ENCODE results near the gene FAM98A. TPM values are rescaled to one million over a fixed set of nuclear protein-coding genes. Genes with fewer than 3 reads are reported as not detected.

FAM98A gene
- total and polyA plus RNA-seq, 4 donors, result 6.8 to 58.1 (median 33.7) TPM

DNA sequence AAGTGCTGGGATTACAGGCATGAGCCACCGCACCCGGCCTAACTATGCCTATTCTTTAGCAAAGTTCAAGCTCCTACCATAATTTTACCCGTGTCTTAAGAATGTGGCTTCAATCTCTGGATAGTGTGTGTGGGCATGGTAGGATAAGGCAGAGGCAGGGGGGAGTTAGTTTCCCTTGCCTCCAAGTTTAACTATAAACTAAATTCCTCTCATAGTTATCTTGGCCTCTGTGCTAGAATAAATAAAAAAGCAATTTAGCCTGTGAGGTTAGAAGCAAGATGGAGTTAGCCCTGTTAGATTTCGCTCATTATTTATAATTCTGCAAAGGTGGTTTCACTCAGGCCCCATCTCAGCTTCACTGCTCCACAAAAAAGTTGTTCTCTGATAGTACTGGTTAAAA is 7.0 kb upstream of the FAM98A start:
- Histone ChIP-seq H3K4me3 (ENCODE audit: low read depth in 1 of 3, low read length in 3 of 3) (no peak overlapping the region), H3K9me3 (ENCODE audit: control insufficient read depth in 4 of 4, low read length in 3 of 4) (no peaks in the 10 kb centered on the region), H3K36me3 (ENCODE audit: control insufficient read depth in 4 of 4, insufficient read depth in 3 of 4, low read depth in 1 of 4, low read length in 3 of 4) (no peaks in the 10 kb centered on the region), H3K4me1 (ENCODE audit: control insufficient read depth in 4 of 4, insufficient read depth in 4 of 4, low read length in 3 of 4) (no peaks in the 10 kb centered on the region), H3K9ac (ENCODE audit: low read depth in 1 of 2, low read length in 2 of 2) (no peak overlapping the region), H3K27me3 (ENCODE audit: control insufficient read depth in 4 of 4, insufficient read depth in 4 of 4, low read length in 3 of 4) (no peaks in the 10 kb centered on the region), H3K27ac (ENCODE audit: low read depth in 1 of 2, low read length in 2 of 2) (no peak overlapping the region)
- WGBS, result 91% methylated on average over 4 of the region's 4 CpGs
- no peak for DNase-seq (ENCODE audit: low spot score)
- TF ChIP-seq, protein P1, sequence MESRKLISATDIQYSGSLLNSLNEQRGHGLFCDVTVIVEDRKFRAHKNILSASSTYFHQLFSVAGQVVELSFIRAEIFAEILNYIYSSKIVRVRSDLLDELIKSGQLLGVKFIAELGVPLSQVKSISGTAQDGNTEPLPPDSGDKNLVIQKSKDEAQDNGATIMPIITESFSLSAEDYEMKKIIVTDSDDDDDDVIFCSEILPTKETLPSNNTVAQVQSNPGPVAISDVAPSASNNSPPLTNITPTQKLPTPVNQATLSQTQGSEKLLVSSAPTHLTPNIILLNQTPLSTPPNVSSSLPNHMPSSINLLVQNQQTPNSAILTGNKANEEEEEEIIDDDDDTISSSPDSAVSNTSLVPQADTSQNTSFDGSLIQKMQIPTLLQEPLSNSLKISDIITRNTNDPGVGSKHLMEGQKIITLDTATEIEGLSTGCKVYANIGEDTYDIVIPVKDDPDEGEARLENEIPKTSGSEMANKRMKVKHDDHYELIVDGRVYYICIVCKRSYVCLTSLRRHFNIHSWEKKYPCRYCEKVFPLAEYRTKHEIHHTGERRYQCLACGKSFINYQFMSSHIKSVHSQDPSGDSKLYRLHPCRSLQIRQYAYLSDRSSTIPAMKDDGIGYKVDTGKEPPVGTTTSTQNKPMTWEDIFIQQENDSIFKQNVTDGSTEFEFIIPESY (IDR thresholded peaks at IDR 0.05), result no peak
- TF ChIP-seq HNF4A (conservative IDR thresholded peaks at IDR 0.05), result no peak
- TF ChIP-seq, protein P2, sequence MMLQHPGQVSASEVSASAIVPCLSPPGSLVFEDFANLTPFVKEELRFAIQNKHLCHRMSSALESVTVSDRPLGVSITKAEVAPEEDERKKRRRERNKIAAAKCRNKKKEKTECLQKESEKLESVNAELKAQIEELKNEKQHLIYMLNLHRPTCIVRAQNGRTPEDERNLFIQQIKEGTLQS (IDR thresholded peaks at IDR 0.05), result no peak
- no peak for TF ChIP-seq RXRA (IDR thresholded peaks at IDR 0.05)
- TF ChIP-seq SP1 (IDR thresholded peaks at IDR 0.05), result no peak
- no peak for TF ChIP-seq FOXA2 (IDR thresholded peaks at IDR 0.05)
- no peak for TF ChIP-seq MAX (IDR thresholded peaks at IDR 0.05)
- no peak for TF ChIP-seq FOXA1 (IDR thresholded peaks at IDR 0.05)
- TF ChIP-seq NR2F2 (IDR thresholded peaks at IDR 0.05), result no peak
- TF ChIP-seq RAD21 (IDR thresholded peaks at IDR 0.05), result no peak
- no peak for TF ChIP-seq JUND (IDR thresholded peaks at IDR 0.05)
- TF ChIP-seq GABPA (IDR thresholded peaks at IDR 0.05 in 1 of 2, conservative IDR thresholded peaks at IDR 0.05 in 1 of 2), result no peak
- no peak for TF ChIP-seq HNF4G (IDR thresholded peaks at IDR 0.05)
- TF ChIP-seq YY1 (IDR thresholded peaks at IDR 0.05), result no peak

- no peak for DNase-seq (ENCODE audit: low spot score)
- TF ChIP-seq GABPA (IDR thresholded peaks at IDR 0.05 in 1 of 2, conservative IDR thresholded peaks at IDR 0.05 in 1 of 2) (no peak), FOXA2 (IDR thresholded peaks at IDR 0.05) (no peak), JUND (IDR thresholded peaks at IDR 0.05) (no peak)
- H3K27me3 ChIP-seq (ENCODE audit: control insufficient read depth in 4 of 4, insufficient read depth in 4 of 4, low read length in 3 of 4), result no peaks in the 10 kb centered on the region
Measured at GRCh38 chr2:33605056-33605455, 6.0 kb upstream of the FAM98A start.

DNA sequence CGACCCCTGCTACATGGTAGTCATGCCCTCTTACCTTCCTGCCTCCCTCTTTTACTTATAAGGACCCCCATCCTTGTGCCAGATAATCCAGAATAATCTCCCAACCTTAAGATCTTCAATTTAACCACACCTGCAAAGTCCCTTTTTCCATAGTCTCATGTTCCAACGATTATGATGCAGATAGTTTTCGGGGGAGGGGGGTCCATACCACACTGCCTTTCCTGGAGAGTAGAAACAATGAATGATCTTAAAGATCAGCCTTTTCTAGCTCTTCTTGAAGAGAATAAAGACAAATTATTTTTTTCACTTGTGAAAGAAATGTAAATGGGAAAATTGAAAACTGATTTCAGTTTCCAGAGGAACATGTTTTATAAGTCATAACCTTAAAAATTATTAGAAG is 4.3 kb upstream of the FAM98A start:
- H3K9ac ChIP-seq (ENCODE audit: low read depth in 1 of 2, low read length in 2 of 2), result no peak overlapping the region
- no peaks in the 10 kb centered on the region for H3K36me3 ChIP-seq (ENCODE audit: control insufficient read depth in 4 of 4, insufficient read depth in 3 of 4, low read depth in 1 of 4, low read length in 3 of 4)
- no peaks in the 10 kb centered on the region for H3K27me3 ChIP-seq (ENCODE audit: control insufficient read depth in 4 of 4, insufficient read depth in 4 of 4, low read length in 3 of 4)
- WGBS, result 78% methylated on average over 3 of the region's 3 CpGs
- no peak overlapping the region for H3K27ac ChIP-seq (ENCODE audit: low read depth in 1 of 2, low read length in 2 of 2)
- DNase-seq (ENCODE audit: low spot score), result no peak
- H3K9me3 ChIP-seq (ENCODE audit: control insufficient read depth in 4 of 4, low read length in 3 of 4), result no peaks in the 10 kb centered on the region
- no peak overlapping the region for H3K4me3 ChIP-seq (ENCODE audit: low read depth in 1 of 3, low read length in 3 of 3)
- H3K4me1 ChIP-seq (ENCODE audit: control insufficient read depth in 4 of 4, insufficient read depth in 4 of 4, low read length in 3 of 4), result peaks cover 0 to 9% (median 3%) of the 10 kb centered on the region in 4 donors
- TF ChIP-seq FOXA2 (IDR thresholded peaks at IDR 0.05) (no peak), JUND (IDR thresholded peaks at IDR 0.05) (no peak), TAF1 (conservative IDR thresholded peaks at IDR 0.05) (no peak), SP1 (IDR thresholded peaks at IDR 0.05) (no peak), HNF4A (conservative IDR thresholded peaks at IDR 0.05) (no peak), GABPA (IDR thresholded peaks at IDR 0.05 in 1 of 2, conservative IDR thresholded peaks at IDR 0.05 in 1 of 2) (no peak), EGR1 (IDR thresholded peaks at IDR 0.05; ENCODE audit: low read depth in 2 of 2) (no peak), NR2F2 (IDR thresholded peaks at IDR 0.05) (no peak), RXRA (IDR thresholded peaks at IDR 0.05) (no peak), FOXA1 (IDR thresholded peaks at IDR 0.05) (no peak), YY1 (IDR thresholded peaks at IDR 0.05) (no peak), MAX (IDR thresholded peaks at IDR 0.05) (no peak), RAD21 (IDR thresholded peaks at IDR 0.05) (no peak)
- TF ChIP-seq, protein P2 (IDR thresholded peaks at IDR 0.05), result no peak
- TF ChIP-seq, protein P3, sequence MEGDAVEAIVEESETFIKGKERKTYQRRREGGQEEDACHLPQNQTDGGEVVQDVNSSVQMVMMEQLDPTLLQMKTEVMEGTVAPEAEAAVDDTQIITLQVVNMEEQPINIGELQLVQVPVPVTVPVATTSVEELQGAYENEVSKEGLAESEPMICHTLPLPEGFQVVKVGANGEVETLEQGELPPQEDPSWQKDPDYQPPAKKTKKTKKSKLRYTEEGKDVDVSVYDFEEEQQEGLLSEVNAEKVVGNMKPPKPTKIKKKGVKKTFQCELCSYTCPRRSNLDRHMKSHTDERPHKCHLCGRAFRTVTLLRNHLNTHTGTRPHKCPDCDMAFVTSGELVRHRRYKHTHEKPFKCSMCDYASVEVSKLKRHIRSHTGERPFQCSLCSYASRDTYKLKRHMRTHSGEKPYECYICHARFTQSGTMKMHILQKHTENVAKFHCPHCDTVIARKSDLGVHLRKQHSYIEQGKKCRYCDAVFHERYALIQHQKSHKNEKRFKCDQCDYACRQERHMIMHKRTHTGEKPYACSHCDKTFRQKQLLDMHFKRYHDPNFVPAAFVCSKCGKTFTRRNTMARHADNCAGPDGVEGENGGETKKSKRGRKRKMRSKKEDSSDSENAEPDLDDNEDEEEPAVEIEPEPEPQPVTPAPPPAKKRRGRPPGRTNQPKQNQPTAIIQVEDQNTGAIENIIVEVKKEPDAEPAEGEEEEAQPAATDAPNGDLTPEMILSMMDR (IDR thresholded peaks at IDR 0.05; ENCODE audit: low read depth, low read length, missing input control), result no peak
- TF ChIP-seq, protein P1 (IDR thresholded peaks at IDR 0.05), result no peak

More at GRCh38 chr2:33605056-33605455, 6.0 kb upstream of the FAM98A start:
- WGBS, result 86% methylated on average over 6 of the region's 6 CpGs
- H3K9me3 ChIP-seq (ENCODE audit: control insufficient read depth in 4 of 4, low read length in 3 of 4), result no peaks in the 10 kb centered on the region
- H3K36me3 ChIP-seq (ENCODE audit: control insufficient read depth in 4 of 4, insufficient read depth in 3 of 4, low read depth in 1 of 4, low read length in 3 of 4), result no peaks in the 10 kb centered on the region
- no peak overlapping the region for H3K4me3 ChIP-seq (ENCODE audit: low read depth in 1 of 3, low read length in 3 of 3)
- H3K4me1 ChIP-seq (ENCODE audit: control insufficient read depth in 4 of 4, insufficient read depth in 4 of 4, low read length in 3 of 4), result no peaks in the 10 kb centered on the region
- no peak overlapping the region for H3K9ac ChIP-seq (ENCODE audit: low read depth in 1 of 2, low read length in 2 of 2)
- H3K27ac ChIP-seq (ENCODE audit: low read depth in 1 of 2, low read length in 2 of 2), result no peak overlapping the region

All from liver (tissue), 9 donors.